Glutamatergic neuron (in vitro differentiated cells): ENCODE results near the gene SESTD1. TPM values are rescaled to one million over a fixed set of nuclear protein-coding genes. Genes with fewer than 3 reads are reported as not detected.

Experiments
- DNase-seq: peaks from one replicate; pipeline ENCODE4 v3.0.0; 2022
- H3K27ac Mint-ChIP-seq: one replicate; pipeline ENCODE4 v1.8.0; 2020; ENCODE audit warnings: mild to moderate bottlenecking, mixed read lengths, inconsistent platforms; ENCODE audit not compliant: unreplicated experiment
- H3K27me3 Mint-ChIP-seq: one replicate; pipeline ENCODE4 v1.8.0; 2020; ENCODE audit warnings: mild to moderate bottlenecking, moderate library complexity, mixed read lengths, inconsistent platforms; ENCODE audit not compliant: unreplicated experiment
- H3K36me3 Mint-ChIP-seq: one replicate; pipeline ENCODE4 v1.8.0; 2020; ENCODE audit warnings: mild to moderate bottlenecking, mixed read lengths, inconsistent platforms; ENCODE audit not compliant: unreplicated experiment
- H3K4me1 Mint-ChIP-seq: one replicate; pipeline ENCODE4 v1.8.0; 2020; ENCODE audit warnings: mild to moderate bottlenecking, low read depth, mixed read lengths, inconsistent platforms; ENCODE audit not compliant: unreplicated experiment
- H3K4me3 Mint-ChIP-seq: one replicate; pipeline ENCODE4 v1.8.0; 2020; ENCODE audit warnings: mild to moderate bottlenecking, mixed read lengths, inconsistent platforms; ENCODE audit not compliant: unreplicated experiment
- H3K9me3 Mint-ChIP-seq: one replicate; pipeline ENCODE4 v1.8.0; 2020; ENCODE audit warnings: mild to moderate bottlenecking, moderate library complexity, mixed read lengths, inconsistent platforms; ENCODE audit not compliant: unreplicated experiment
- long read RNA-seq: library from polyadenylated mRNA; unstranded; transcript quantifications from one replicate; pipeline ENCODE4 v2.0.0, GENCODE V29; 2020; ENCODE audit not compliant: unreplicated experiment
- total RNA-seq: library from RNA; stranded (reverse); fragmentation: NEBNext Ultra II Directional; extraction: Animal tissue kit (Norgen Biotek cat#: 25700); gene quantifications from one replicate; pipeline ENCODE4 v1.2.1, GENCODE V29; 2021; ENCODE audit not compliant: unreplicated experiment
- TF ChIP-seq, protein P1 (sequence below): fragments of 200-600 bp; sonication (generic); IDR thresholded peaks from one replicate; pipeline ENCODE4 v1.5.0; 2021; ENCODE audit not compliant: partially characterized antibody, unreplicated experiment

Gene SESTD1
- total RNA-seq, result 152 TPM
- long read RNA-seq, full-length matches to known transcripts, result 10 of 18 reads
- long read RNA-seq, partial matches to known transcripts, result 5 of 18 reads
- long read RNA-seq, other reads (novel, unspliced or antisense), result 3 of 18 reads

DNA sequence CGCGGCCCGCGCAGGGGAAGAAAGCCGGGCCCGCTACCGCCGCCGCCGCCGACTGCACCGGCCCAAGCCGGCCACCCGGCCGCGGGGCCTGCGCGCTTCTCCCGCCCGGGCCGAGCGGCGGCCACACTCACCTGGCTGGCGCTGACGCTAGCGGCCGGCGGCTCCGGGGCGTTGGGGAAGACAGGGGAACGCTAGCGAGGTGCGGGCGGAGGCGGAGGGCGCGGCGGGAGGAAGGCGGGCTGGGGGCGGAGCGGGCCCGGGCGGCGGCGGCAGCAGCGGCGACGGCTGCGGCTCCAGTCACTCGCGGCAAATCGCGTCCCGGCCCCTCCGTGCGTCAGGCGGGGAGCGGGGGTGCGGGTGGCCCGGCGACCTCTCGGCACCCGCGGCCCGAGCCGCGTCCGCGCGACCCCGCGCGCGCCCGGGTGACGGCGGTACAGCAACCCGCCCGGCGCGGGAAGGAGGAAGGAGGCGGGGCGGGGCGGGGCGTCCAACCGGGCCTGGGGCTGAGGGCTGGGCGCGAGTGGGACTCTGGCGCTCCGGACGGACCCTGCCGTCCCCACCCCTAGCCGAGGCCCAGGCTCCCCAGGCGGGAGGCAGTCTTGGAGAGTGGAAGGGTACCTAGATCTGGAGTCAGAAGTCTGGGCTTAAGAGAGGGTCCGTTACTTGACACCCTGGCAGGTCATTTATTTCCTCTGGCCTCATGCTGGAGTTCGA lies at the start of gene SESTD1:
TSS of gene SESTD1 (minus strand) at position 465 of the 714 bp plus-strand sequence. CDS start 72,991 bp downstream, outside the sequence.
- H3K27me3 Mint-ChIP-seq, result peaks cover 10% of the 10 kb centered on the region
- peaks cover 12% of the 10 kb centered on the region for H3K9me3 Mint-ChIP-seq
- H3K36me3 Mint-ChIP-seq, result no peaks in the 10 kb centered on the region
- H3K4me3 Mint-ChIP-seq, result peak within 1 kb of the TSS; percentile 97
- TF ChIP-seq, protein P1, sequence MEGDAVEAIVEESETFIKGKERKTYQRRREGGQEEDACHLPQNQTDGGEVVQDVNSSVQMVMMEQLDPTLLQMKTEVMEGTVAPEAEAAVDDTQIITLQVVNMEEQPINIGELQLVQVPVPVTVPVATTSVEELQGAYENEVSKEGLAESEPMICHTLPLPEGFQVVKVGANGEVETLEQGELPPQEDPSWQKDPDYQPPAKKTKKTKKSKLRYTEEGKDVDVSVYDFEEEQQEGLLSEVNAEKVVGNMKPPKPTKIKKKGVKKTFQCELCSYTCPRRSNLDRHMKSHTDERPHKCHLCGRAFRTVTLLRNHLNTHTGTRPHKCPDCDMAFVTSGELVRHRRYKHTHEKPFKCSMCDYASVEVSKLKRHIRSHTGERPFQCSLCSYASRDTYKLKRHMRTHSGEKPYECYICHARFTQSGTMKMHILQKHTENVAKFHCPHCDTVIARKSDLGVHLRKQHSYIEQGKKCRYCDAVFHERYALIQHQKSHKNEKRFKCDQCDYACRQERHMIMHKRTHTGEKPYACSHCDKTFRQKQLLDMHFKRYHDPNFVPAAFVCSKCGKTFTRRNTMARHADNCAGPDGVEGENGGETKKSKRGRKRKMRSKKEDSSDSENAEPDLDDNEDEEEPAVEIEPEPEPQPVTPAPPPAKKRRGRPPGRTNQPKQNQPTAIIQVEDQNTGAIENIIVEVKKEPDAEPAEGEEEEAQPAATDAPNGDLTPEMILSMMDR, result no peak
- peak; percentile 86 for DNase-seq
- peaks cover 4% of the 10 kb centered on the region for H3K4me1 Mint-ChIP-seq
- H3K27ac Mint-ChIP-seq, result peak within 1 kb of the TSS; percentile 96

DNA sequence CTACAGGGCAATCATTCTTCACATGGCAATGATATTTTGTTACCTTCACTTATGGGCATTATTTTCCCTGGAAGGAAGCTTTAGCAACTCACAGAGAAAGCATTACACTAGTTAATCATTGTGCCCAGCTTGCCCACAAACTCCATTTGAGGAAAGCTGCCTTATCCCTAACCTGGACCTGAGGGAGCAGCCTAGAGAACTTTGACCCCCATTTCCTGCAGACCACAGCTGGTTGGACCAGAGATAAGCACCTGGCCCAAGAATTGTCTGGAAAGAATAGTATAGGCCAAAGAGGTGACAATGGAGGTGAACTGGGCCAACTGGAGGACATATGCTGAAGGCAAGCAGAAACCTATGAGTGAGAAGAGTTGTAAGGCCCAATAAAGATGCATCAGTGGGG lies 48.4 kb upstream of the SESTD1 start:
- H3K4me1 Mint-ChIP-seq, result no peaks in the 10 kb centered on the region
- TF ChIP-seq, protein P1, result no peak
- H3K36me3 Mint-ChIP-seq, result peaks cover 9% of the 10 kb centered on the region
- H3K27me3 Mint-ChIP-seq, result peaks cover 1% of the 10 kb centered on the region
- no peak overlapping the region for H3K27ac Mint-ChIP-seq
- no peak for DNase-seq
- no peak overlapping the region for H3K4me3 Mint-ChIP-seq
- peaks cover 1% of the 10 kb centered on the region for H3K9me3 Mint-ChIP-seq

- H3K27ac Mint-ChIP-seq, result no peak overlapping the region
- H3K27me3 Mint-ChIP-seq, result peaks cover 1% of the 10 kb centered on the region
- no peaks in the 10 kb centered on the region for H3K4me1 Mint-ChIP-seq
- TF ChIP-seq, protein P1, result no peak
- H3K36me3 Mint-ChIP-seq, result peaks cover 9% of the 10 kb centered on the region
- H3K4me3 Mint-ChIP-seq, result no peak overlapping the region
- peaks cover 1% of the 10 kb centered on the region for H3K9me3 Mint-ChIP-seq
- no peak for DNase-seq
Measured at GRCh38 chr2:179311101-179311500, 46.5 kb upstream of the SESTD1 start.

- Mint-ChIP-seq H3K27me3 (peaks cover 2% of the 10 kb centered on the region), H3K27ac (no peak overlapping the region), H3K4me1 (no peaks in the 10 kb centered on the region), H3K9me3 (peaks cover 3% of the 10 kb centered on the region), H3K4me3 (no peak overlapping the region), H3K36me3 (no peaks in the 10 kb centered on the region)
- TF ChIP-seq, protein P1, result no peak
- DNase-seq, result no peak
Measured at GRCh38 chr2:179307616-179308371, 43.2 kb upstream of the SESTD1 start.
